ENCODE measurements around the gene STPG1. TPM values are rescaled to one million over a fixed set of nuclear protein-coding genes. Genes with fewer than 3 reads are reported as not detected.
A peak's percentile ranks its signal among the peaks of the same experiment; 100 is the strongest.

STPG1 gene
- total and polyA plus RNA-seq, 8 donors = 0.45 to 51.0 (median 4.4) TPM; not detected in 1

DNA sequence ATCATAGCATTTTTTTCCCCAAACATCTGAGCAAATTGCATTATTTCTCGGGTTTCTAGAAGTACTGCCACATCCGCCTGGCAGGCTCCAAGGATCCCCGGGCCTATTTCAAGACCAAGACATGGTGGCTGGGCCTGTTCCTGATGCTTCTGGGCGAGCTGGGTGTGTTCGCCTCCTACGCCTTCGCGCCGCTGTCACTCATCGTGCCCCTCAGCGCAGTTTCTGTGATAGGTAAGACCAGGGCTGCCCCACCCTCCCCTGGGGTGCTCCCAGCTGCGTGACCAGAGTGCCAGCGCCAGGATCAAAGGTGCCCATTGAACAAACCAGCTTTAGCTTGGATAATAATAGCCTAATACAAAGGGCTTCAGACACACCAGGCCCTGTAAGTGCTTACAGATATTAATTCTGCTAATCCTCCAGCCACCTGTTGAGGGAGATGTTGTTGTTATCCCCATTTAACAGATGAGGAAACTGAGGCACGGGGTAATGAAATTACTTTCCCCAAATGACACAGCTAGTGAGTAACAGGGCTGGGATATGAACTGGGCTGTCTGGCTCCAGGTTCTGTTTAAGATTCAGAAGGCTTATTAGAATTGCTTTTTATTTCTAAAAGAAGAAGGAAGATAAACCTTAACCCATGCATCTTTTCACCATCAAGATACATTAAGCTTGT, 28.6 kb upstream of the STPG1 start:
- H3K27me3 ChIP-seq = no peaks in the 10 kb centered on the region
- peaks cover 16 to 30% (median 25%) of the 10 kb centered on the region in 4 donors for H3K4me1 ChIP-seq
- intact Hi-C loops (cut with DNase I; ENCODE audit: low total_unique reads) = no loop called here
- H3K4me3 ChIP-seq = no peak overlapping the region
- peak overlapping the region in 1 of 5 donors; percentile 10 for H3K27ac ChIP-seq
- 82 to 93% (median 88%) methylated on average over 14 of the region's 14 CpGs for WGBS, 5 donors
- peaks cover 0 to 56% (median 48%) of the 10 kb centered on the region in 4 donors for H3K36me3 ChIP-seq
- H3K9me3 ChIP-seq = no peaks in the 10 kb centered on the region
- TF ChIP-seq EP300 (IDR thresholded peaks at IDR 0.05) (no peak), POLR2AphosphoS5 (IDR thresholded peaks at IDR 0.05) (no peak), POLR2A (IDR thresholded peaks at IDR 0.05) (no peak)
- TF ChIP-seq, protein P1, sequence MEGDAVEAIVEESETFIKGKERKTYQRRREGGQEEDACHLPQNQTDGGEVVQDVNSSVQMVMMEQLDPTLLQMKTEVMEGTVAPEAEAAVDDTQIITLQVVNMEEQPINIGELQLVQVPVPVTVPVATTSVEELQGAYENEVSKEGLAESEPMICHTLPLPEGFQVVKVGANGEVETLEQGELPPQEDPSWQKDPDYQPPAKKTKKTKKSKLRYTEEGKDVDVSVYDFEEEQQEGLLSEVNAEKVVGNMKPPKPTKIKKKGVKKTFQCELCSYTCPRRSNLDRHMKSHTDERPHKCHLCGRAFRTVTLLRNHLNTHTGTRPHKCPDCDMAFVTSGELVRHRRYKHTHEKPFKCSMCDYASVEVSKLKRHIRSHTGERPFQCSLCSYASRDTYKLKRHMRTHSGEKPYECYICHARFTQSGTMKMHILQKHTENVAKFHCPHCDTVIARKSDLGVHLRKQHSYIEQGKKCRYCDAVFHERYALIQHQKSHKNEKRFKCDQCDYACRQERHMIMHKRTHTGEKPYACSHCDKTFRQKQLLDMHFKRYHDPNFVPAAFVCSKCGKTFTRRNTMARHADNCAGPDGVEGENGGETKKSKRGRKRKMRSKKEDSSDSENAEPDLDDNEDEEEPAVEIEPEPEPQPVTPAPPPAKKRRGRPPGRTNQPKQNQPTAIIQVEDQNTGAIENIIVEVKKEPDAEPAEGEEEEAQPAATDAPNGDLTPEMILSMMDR (IDR thresholded peaks at IDR 0.05) = no peak
- DNase-seq = no peak

DNA sequence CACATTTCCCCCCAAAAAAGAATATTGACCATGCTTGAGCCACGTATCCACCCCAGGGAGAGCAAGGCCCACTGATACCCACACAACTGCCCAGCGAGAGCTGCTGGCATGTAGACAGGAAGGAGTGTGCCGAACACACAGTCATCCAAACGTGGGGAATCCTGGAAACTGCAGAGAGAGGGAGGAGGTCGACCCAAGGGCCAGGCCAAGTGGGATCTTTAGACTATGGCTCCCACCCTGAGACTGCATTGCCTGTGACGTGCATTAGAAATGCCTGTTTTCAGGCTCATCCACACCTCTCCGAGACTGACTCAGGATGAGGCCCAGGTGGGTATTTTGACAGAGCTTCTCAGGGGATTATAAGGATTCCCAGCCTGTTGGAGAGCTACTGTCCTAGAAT, 27.9 kb upstream of the STPG1 start:
- intact Hi-C loops (cut with DNase I; ENCODE audit: low total_unique reads) = no loop called here
- 82 to 88% (median 87%) methylated on average over 7 of the region's 7 CpGs for WGBS, 5 donors
- Histone ChIP-seq H3K36me3 (peaks cover 0 to 50% (median 42%) of the 10 kb centered on the region in 4 donors), H3K27me3 (no peaks in the 10 kb centered on the region), H3K4me1 (peaks cover 16 to 31% (median 26%) of the 10 kb centered on the region in 4 donors), H3K27ac (no peak overlapping the region), H3K9me3 (no peaks in the 10 kb centered on the region), H3K4me3 (no peak overlapping the region)
- no peak for DNase-seq
- no peak for TF ChIP-seq POLR2AphosphoS5 (IDR thresholded peaks at IDR 0.05)
- TF ChIP-seq POLR2A (IDR thresholded peaks at IDR 0.05) = no peak
- TF ChIP-seq, protein P1 (IDR thresholded peaks at IDR 0.05) = no peak
- no peak for TF ChIP-seq EP300 (IDR thresholded peaks at IDR 0.05)

DNA sequence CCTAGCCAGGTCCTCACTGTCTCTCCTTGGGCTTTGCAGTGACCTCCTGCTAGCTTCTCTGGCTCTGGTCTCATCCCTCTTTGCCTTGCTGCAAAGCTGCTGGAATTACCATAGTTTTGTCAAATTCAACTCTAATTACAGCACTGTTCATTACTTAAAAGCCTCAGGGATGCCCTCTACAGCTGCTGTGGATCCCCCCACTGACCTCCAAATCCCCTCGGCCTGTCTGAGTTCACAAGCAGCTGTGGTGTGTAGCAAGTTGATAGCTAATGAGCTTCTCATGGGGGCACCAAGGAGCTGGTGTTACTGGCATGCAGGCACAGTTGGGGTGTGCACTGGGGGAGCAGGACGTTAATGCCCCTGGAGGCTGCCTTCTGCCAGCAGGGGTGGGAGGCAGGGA, 26.9 kb upstream of the STPG1 start:
- H3K9me3 ChIP-seq = no peaks in the 10 kb centered on the region
- no peak for TF ChIP-seq POLR2AphosphoS5 (IDR thresholded peaks at IDR 0.05)
- TF ChIP-seq, protein P1 (IDR thresholded peaks at IDR 0.05) = no peak
- no peak for TF ChIP-seq POLR2A (IDR thresholded peaks at IDR 0.05)
- TF ChIP-seq EP300 (IDR thresholded peaks at IDR 0.05) = no peak
- WGBS, 5 donors = 86 to 100% (median 90%) methylated on average over 2 of the region's 2 CpGs
- H3K27me3 ChIP-seq = no peaks in the 10 kb centered on the region
- H3K36me3 ChIP-seq = peaks cover 0 to 39% (median 33%) of the 10 kb centered on the region in 4 donors
- no peak overlapping the region for H3K27ac ChIP-seq
- intact Hi-C loops (cut with DNase I; ENCODE audit: low total_unique reads) = no loop called here
- no peak for DNase-seq
- peaks cover 16 to 31% (median 26%) of the 10 kb centered on the region in 4 donors for H3K4me1 ChIP-seq
- no peak overlapping the region for H3K4me3 ChIP-seq

DNA sequence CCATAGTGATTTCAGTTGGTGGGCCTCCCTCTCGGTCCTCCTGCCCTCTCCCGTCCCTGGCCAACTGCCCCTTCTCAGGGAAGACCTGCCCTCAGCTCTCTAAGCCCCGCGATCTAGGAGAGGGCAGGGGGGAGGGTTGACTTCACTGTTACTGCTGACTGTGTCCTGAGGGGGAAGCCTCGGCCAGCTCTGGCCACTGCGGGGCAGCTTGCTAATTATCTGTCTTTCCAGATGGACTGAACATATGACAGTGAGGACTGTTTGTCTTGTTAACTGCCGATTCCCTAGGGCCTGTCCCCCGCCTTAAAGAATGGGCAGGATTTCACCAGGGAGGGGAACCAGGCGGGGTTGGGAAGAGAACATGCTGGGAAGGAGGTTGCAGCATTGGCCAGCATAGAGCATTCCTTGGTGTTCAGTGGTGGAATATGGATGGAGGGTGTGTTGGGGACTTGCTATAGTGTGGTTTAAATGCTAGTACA, 24.9 kb upstream of the STPG1 start:
- WGBS, 5 donors = 62 to 80% (median 69%) methylated on average over 9 of the region's 9 CpGs
- Histone ChIP-seq H3K36me3 (peaks cover 0 to 29% (median 25%) of the 10 kb centered on the region in 4 donors), H3K4me1 (peaks cover 12 to 30% (median 23%) of the 10 kb centered on the region in 4 donors), H3K9me3 (no peaks in the 10 kb centered on the region), H3K4me3 (no peak overlapping the region), H3K27me3 (no peaks in the 10 kb centered on the region), H3K27ac (peak overlapping the region in 2 of 5 donors; percentile 60 to 61)
- intact Hi-C loops (cut with DNase I; ENCODE audit: low total_unique reads) = no loop called here
- no peak for TF ChIP-seq EP300 (IDR thresholded peaks at IDR 0.05)
- TF ChIP-seq POLR2AphosphoS5 (IDR thresholded peaks at IDR 0.05) = no peak
- no peak for TF ChIP-seq POLR2A (IDR thresholded peaks at IDR 0.05)
- TF ChIP-seq, protein P1 (IDR thresholded peaks at IDR 0.05) = no peak
- peak in 1 of 2 donors; percentile 43 for DNase-seq

Measured in stomach (tissue), 9 donors.